ENCODE data around the gene EXOC2.

- TF ChIP-seq POLR2A (IDR thresholded peaks at IDR 0.05) (no peak), CTCF (IDR thresholded peaks at IDR 0.05) (no peak)
These were observed 33.0 kb downstream of the EXOC2 start for GRCh38 chr6:659716-660581.

Data from Peyer's patch (tissue), 4 donors.